SHP77 (cell line): ENCODE results near the gene UTP11.
A peak's percentile ranks its signal among the peaks of the same experiment; 100 is the strongest.
"Not testable (repeated sequence)": the region's sequence is repeated elsewhere in the genome, so short reads cannot be mapped to it uniquely, and the experiment has no call there.

Experiments used
- DNase-seq, 2 experiments: peaks; one replicate each; lab custom pipeline; 2025; lab: John Stamatoyannopoulos, UW

UTP11 gene, protein sequence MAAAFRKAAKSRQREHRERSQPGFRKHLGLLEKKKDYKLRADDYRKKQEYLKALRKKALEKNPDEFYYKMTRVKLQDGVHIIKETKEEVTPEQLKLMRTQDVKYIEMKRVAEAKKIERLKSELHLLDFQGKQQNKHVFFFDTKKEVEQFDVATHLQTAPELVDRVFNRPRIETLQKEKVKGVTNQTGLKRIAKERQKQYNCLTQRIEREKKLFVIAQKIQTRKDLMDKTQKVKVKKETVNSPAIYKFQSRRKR

DNA sequence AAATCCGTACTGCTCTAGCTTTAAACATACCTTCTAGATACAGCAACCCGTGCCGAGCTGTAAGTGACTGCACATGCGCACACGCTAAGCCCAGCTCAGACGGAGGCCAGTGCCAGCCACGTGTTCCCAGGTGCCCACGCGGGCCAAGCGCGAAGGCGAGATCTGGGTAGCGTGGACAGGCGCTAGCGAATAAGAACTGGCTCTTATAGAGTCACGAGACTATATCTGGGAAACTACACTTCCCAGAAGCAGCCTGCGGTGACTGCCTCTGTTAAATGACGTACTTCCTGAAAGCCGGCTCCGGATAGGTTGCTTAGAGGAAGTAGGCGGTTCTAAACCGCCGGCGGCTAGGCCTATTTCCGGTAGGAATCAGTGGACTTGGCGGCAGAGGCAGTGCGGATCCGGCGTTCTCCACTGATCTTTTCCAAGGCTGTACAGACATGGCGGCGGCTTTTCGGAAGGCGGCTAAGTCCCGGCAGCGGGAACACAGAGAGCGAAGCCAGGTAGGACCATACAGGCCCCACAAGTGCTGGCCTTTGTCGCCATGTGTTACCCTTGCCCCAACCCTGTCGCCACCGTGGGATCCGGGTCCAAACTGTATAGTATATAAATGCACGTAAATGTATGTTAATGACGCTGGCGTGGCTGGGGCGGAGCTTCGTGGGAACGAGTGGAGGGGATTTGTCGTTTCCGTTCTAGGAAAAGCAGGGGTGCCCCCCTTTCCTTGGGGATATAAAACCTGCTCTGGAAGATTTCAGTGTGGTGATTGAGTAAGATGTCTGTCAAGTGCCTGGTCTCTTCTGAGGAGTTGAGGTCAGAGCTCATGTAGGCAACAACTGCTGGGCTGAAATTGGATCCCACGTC lies at the start of gene UTP11:
Gene UTP11 (plus strand): TSS at position 372 of the 864 bp plus-strand sequence. CDS start 69 bp downstream, at position 441.
- DNase-seq, result peak; percentile 98 to 99

DNA sequence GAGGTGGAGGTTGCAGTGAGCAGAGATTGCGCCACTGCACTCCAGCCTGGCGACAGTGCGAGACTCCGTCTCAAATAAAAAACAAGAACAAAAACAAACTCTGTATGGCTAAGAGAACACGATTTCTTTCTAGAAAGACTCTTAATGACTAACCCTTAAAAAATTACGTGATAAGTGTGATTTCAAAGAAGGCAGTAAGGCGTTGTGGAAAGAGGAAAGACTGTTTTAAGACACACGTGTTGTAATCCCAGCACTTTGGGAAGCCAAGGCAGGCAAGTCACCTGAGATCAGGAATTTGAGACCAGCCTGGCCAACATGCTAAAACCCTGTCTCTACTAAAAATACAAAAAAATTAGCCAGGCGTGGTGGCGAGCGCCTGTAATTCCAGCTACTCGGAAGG lies 48.4 kb upstream of the UTP11 start:
- not testable (repeated sequence) for DNase-seq

DNA sequence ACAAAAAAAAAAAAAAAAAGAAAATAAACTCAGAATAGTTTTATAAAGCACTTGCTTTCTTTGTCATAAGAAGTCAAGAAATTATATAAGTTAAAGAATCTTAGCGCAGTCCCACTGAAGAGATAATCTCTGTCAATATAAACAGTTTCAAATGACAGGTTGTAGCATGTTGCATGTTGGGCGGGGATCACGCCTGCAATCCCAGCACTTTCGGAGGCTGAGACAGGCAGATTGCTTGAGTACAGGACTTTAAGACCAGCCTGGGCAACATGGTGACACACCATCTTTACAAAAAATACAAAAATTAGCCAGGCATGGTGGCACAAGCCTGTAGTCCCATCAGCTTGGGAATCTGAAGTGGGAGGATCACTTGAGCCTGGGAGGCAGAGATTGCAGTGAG lies 47.2 kb upstream of the UTP11 start:
- DNase-seq, result no peak

DNA sequence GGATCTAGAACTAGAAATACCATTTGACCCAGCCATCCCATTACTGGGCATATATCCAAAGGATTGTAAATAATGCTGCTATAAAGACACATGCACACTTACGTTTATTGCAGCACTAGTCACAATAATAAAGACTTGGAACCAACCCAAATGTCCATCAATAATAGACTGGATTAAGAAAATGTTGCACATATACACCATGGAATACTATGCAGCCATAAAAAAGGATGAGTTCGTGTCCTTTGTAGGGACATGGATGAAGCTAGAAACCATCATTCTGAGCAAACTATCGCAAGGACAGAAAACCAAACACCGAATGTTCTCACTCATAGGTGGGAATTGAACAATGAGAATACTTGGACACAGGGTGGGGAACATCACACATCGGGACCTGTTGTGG lies 38.9 kb upstream of the UTP11 start:
- DNase-seq, result not testable (repeated sequence)

DNA sequence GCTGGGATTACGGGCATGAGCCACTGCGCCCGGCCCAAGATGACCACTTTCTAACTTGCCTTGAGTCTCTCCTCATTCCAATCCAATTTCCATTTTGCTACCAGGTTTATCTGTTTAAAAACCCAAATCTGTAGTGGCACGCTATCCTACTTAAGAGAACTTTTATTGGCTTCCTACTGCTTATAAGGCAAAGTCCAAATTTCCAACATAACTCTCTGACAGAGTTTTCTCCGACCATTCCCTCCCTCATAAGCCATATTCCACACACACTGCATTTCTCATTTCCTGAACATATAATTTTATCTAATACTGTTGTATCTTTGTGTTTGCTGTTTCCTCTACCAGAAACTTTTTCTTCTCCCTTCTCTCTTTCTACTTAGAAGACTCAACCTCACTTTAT lies 38.0 kb upstream of the UTP11 start:
- no peak for DNase-seq

DNA sequence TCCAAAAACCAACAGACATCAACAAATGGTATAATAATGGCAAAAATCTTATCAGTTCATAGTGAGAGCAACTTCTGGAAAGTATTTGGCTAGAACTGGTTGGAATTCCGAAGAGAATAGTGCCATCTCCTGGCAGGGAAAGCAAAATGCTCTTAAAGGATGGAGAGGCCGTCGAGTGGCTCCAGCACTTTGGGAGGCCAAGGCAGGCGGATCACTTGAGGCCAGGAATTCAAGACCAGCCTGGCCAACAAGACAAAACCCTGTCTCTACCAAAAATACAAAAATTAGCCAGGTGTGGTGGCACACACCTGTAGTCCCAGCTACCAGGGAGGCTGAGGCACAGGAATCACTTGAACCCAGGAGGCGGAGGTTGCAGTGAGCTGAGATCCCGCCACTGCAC lies 37.5 kb upstream of the UTP11 start:
- DNase-seq, result peak; percentile 36 to 45

DNA sequence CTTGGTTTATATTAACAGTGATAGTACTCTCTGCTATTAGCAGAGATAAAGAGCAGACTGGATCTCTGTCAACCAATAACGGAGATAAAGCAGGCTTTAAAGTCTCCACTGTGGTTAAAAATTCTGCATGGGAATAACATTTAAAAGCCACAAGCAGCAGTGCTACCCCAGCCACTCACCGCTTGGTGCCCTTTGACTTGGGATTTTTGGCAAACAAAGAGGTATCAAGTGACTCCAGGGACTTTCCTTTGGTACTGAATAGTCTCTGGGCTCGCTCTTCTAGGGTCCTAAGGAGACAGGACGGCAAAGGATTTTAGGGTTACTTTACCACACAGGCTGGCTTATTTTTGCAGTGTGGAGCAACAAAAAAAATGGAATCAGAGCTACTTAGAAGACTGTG lies 34.0 kb upstream of the UTP11 start:
- no peak for DNase-seq

DNA sequence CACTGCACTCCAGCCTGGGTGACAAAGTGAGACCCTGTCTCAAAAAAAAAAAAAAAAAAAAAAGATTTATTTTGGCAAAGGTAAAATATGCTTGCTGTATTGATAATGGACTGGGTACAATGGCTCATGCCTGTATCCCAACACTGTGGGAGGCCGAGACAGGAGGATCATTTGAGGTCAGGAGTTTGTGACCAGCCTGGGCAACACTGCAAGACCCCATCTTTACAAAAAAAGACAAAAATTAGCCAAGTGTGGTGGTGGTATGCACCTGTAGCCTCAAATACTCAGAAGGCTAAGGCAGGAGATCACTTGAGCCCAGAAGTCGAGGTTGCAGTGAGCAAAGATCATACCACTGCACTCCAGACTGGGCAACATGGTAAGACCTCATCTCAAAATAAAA lies 29.0 kb upstream of the UTP11 start:
- DNase-seq, result no peak

DNA sequence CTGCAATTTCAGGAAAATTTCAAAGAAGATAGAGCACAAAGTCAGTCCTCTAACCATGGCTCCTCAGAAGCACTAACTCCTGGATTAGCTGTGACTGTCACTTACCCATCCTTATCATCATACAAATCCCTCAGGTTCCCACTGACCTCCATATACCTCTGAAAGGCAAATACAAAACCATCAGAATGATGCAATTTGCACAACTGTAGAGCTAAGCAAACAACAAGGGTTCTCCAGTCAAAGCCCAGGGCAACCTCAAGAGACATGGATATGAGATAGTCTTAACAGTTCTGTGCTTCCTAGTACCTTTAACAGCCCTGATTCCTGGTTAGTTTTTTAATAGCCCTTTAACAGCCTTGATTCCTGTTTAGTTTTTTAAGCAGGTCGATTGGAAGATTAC lies 24.9 kb upstream of the UTP11 start:
- no peak for DNase-seq

DNA sequence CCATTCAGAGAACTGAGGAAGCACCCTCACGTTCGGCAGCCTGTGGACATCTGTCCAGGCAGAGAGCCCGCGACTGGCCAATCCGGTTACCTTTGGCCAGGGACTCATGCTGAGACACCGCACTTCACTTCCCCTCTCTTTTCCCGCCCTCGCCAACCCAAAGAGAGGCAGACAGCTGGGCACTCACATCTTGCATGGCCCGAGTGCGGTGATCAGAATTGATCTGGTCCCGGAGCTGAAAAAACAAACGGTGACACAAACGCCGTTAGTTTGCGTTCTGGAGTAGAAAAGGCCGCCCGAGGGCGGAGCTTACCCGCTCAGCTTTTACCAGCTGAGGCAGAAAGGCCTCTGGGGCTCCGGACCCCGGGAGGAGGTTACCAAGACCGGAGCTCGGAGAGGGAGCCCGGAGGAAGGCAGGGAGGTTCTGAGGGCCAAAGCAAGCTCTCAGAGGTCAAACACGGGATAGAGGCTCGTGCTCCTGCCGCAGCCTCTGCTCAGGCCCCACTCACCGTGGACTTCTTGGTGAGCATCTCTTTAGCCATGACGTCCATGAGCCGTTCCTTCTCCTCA lies 23.1 kb upstream of the UTP11 start:
- peak in 1 of 2 experiments; percentile 14 for DNase-seq

DNA sequence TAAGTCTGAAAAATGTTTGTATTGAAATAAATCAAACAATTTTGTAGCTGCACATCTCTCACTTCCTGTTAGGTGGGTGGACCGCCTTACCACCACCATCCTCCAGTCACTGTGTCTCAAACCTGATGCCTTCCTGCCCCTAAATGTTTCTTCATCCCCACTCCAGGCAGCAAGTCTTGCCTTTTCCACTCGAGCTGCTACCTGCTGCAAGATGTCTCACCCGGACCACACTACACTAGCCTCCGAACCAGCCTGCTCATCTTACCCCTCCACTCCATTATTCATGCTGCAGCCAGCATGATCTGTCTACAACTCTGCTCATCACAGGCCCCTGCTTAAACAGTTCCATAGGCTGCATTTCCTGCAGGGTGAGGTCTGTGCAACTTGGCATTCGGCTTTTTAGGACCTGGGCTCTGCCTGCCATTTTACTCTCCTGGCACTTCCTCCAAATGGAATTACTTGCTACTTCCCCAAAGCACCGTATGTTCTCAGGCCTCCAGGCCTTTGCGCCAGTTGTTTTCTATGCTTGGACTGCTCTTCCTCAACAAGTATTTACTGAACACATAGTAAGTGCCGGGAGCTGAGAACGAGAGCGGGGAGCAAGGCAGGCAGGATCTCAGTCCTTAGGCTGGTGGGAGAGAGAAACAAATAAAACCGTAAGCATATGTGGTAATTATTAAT lies 17.5 kb upstream of the UTP11 start:
- DNase-seq, result no peak

DNA sequence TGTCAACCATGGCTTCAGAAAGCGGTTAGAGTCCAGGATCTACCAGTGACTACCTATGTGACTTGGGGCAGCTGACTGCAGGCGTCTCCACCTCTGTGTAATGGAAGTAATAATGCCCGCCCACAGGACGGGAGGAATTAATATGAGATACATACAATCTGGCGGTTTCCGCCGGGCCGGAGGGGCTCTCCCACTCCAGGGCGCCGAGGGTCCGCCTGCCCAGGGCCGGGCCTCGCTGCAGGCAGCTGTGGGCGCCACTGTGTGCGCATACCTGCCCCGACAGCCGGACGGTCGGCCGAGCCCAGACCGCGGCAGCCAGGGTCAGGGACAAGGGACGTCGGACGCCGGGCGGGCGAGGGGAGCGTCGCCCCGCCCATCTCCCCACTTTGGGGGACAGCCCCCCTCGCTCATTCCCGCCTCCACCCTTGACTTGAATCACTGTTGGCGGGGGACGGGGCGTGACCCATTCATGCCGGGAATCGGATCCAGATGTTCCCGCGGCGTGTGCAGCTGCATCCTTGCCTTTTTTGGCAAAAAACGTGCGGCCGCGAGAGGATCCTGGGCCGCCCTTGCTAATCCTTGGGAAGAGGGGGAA lies 16.7 kb upstream of the UTP11 start:
- DNase-seq, result no peak

DNA sequence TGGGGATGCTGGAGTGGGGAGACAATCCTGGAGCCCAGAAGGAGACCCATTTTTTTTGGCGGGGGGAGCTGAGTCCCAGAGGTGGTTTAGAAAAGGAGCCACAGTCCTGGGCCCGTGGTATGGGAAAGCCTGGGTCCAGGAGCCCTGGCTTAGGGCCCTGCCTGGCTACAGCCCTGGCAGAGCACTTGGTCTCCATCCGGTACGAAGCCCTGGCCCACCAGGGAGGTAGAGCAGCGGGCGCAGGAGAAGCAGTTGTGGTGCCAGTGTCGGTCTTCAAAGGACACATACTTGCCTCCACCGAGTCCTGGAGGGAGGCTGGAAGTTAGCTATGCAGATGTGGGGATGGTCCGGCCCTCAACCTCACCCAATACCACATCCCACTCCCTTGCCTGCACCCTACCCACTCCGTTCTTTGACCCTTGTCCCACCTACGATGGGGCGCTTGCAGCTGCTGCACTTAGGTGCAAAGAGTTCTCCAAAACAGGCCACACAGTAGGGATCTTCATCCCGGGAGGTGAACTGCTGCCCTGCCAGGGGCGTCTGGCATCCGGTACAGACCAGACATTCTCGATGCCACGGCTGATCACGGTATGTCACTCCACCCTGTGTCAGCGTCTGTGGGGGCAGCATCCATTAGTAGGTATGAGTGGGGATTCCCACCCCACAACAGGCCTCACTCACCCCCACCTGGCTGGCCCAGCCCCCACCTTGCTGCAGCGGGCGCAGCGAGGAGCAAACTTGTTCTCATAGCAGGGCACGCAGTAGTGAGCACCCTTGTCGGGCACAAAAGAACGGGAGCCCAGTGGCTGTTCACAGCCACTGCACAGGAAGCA lies 15.1 kb upstream of the UTP11 start:
- no peak for DNase-seq

DNA sequence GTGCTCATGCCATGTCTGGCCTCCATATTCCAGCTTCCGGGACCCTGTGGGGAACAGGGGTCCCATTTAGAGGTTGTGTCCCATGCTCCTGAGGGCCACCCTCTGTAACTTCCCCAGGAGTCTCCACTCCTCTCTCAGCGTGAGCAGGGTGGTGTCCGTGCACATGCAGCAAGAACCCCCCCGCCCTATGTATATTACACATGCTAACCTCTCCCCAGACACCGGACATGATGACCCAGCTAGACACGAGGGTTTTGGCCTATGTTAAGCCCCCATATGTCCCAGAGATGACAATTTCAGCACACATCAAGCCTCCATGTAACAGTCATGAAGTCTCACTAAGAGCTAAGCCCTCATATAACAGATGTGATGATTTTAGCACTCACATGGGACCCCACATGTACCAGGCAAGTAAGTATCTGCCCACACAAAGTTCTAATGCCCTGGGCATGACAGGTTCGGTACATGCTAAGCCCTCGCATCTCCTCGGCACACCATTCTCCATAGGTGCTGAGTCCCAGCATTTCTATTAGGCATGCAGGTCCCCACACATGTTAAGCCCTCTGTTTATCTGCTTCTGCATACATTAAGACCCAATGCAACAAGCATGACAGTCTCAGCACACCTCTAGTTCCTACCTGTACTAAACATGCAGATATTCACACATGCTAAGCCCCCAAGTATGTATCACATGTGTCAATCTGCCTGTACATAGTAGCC lies 14.3 kb upstream of the UTP11 start:
- no peak for DNase-seq

DNA sequence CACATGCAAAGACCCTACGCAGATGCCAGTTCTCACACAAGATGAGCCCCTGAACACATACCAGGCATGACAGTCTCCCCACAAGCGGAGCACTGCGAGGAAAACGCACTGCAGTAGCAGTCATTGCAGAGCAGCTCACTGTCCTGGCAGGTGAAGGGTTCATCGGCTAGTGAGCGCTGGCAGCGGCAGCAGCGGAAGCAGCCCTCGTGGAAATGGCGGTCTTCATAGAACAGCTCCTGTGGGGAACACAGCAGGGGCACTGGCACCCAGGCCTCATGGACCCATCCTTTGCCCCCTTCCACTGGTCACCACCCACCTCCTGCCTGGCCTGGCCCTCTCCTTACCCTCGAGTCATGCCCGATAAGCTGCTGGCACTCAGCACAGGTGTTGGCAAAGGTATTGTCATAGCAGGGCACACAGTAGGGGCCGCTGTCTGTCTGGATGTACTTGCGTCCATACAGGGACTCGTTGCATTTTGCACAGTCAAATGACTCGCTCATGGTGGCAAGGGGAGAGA lies 13.6 kb upstream of the UTP11 start:
- no peak for DNase-seq

DNA sequence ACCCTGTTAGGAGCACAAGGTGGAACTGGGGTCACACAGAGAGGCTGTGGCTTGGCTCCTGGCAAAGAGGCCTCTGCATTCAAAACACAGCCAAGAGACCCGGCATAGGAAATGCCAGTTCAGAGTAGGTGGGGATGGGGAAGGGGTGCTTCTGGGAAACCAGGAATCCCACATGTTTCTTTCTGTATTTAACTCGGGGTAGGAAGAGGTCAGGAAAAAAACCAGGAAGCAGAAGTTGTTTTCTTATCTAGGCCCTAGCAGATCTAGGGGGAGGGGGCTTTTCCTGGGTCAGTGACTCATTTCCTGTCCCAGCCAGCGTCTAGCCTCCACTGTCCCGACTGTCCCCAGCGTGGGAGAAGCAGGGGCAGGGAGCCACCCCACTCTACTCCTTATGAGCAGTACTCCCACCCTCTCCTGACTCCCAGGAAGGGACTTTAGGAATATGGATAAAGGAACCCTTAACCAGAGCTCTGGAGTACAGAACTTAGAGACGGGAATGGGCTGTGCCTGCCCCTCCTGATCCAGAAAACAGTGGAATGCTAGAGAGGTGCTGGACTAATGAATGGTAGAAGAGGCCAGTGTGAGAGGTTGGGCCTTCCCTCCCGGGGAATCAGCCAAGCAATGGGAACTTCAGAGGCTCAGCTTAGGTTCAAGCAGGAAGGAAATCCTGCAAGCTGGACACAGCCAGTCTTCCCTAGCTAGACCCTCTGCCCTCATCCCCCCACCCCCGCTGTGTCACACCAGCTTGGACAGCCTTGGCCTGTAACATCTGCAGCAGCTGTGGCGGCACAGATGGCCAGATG lies 12.9 kb upstream of the UTP11 start:
- DNase-seq, result peak in 1 of 2 experiments; percentile 13

DNA sequence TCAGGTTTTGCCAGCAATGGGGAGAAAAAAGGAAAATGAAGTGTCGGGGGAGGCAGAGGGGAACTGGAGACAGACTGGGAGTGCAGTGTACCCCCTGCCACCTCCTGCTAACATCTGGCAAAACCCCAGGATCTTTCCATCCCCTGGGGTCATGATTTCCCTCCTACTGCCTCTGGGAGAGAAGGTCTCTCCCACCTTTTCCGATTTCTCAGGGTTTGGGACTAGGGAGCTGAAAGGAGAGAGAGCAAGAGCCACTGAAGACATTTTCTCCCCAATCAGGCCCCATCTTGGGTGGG lies 12.4 kb upstream of the UTP11 start:
- DNase-seq, result no peak

DNA sequence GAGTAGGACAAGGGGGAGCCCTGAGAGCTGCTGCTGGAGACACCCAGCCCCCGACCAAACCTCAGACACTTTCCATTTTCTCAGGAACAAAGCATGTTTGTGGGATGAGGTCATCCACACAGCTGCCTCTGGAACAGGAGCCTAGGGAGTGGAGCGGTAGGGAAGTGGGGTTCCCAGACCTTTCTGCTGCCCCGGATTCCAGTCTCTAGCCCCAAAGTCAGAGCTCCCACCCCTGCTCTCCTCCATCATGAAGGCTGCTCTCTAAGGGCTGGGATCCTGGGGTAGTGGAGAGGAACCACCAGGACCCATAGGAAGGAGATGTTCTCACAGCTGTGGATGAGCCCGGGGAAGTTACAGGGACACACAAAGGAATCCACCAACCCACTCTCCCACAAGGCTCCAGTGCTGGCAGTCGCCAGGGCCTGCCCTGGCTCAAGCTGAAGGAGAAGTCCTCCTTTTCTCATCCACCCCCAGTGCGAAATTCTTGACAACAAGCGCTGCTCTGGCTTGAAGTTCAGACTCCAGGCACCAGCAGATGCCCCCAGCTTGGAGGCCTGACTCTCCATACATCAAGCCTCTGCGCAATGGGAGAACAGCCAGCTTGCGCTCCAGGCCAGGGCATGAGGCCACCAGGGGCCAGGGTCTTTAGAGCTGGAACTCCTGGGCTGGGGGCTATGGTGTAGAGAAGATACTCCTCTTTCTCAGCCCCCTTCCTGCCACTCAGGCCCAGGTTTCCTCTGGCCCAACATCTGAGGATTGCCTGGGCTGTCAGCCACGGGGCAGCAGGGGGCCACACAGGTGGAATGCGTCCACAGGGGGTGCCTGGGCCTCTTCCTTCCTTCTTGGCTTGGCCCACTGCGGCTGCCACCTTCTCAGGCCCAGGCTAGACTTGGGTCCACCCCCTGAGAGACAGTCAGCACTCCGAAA lies 11.7 kb upstream of the UTP11 start:
- no peak for DNase-seq
